HG02981 (cell line): Measurements from ENCODE around the gene MUTYH.

Source experiments
- ATAC-seq: cut with Tn5 transposase; IDR thresholded peaks from one replicate; pipeline ENCODE4 v1.9.1; 2021; ENCODE audit warnings: mild to moderate bottlenecking, moderate library complexity; ENCODE audit not compliant: unreplicated experiment

Gene MUTYH

DNA sequence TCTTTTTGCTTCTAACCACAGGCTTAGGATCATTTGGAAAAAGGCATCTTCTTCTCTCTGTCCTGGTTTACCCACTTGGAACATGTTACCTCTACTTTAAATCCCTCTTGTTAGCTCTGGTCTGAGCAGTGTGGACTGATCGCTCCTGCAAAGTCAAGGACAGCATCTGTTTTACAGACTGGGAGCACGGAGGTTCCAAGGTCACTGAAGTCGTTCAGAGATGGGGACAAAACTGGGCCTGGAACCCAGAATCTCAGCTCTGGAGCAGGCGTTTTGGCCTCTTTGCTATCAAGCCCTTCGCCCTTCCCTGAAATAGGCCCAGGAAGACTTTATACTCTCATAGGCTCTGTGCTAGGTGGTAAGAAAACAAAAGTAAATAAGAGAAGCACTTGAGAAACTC lies 11.3 kb upstream of the MUTYH start:
- ATAC-seq = no peak

DNA sequence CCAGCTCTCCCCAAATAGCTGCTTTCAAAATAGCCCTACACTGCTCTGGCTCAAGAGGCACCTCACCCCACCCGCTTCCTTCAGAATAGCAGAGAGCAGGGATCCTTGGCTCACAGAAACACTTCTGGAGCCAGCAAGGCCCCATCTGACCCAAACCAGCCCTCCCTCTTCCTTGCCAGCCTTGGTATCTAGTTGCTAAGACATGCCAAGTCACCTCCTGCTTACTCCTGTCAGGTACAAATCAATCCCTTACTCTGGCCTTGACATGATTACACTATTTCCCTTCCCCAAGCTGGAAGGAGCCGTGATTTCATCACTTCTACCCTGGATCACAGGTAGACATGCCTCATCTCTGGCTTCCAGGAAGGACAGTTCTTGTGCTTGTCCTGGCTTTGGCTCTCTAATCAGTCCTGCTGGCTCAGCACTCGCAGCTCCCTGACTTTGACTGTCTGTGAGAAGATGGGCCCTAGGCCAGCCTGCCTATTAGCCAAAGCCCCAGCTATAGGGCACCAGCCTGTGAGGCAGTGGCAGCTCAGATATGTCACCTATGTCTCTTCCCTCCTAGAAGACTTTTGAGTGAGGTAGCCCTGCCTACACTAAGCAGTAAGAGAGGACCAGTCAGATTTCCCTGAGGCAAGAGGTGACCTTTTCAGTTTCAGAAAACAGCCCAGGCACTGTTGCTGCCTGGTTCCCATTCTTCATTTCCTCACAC lies 8.9 kb upstream of the MUTYH start:
- no peak for ATAC-seq

DNA sequence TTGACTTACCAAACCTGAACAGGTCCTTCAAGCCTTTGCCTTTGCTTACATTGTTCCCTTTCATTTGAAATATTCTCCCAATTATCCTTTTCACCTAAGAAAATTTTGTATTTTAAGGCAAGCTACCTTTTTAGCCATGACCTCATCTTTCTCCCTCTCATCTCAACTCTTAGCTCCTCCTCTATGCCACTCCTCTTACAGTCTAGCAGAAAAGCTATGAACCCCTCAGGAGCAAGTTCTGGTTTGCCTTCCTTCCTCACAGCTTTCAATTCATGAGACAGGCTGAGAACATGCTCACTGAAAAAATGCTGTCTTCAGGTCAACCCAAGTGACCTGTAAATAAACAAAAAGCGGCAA lies 8.3 kb upstream of the MUTYH start:
- ATAC-seq = no peak

DNA sequence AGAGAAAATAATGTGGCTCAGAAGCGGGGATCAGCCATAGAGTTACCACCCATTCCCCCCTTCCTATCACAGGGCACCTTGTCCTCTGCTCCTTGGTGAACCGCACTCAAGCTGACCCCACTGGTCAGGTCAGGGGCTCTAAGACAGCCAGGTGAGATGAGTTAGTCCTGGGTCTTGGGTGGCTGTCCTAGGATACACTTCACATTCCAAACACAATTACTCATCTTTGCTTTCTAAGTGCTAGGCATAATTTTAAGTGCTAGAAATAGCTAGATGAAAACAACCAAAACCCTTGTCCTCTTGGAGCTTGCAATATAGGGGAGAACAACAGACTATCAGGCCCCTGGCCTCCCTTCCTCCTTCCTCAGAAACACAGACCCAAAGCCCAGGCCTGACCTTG lies 7.8 kb upstream of the MUTYH start:
- ATAC-seq = no peak

DNA sequence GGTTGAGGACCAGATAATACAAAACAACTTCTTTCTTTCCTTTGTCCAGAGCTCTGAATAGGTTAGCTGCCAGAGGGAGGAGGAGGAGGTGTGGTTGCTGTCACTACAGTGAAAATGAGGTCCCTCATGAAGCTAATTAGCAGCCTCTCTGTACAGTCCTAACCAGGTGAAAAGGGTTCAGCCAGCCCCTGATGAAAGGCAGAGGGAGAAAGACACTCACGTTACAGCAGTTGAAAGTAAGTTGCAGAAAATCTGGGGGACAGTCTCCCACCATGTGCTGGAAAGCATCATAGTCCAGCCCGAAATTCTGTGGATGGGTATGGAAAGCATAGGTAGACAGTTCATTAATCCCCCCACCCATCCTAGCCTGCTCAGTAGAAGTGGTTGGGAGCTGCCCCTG lies 6.2 kb upstream of the MUTYH start:
- ATAC-seq = no peak

DNA sequence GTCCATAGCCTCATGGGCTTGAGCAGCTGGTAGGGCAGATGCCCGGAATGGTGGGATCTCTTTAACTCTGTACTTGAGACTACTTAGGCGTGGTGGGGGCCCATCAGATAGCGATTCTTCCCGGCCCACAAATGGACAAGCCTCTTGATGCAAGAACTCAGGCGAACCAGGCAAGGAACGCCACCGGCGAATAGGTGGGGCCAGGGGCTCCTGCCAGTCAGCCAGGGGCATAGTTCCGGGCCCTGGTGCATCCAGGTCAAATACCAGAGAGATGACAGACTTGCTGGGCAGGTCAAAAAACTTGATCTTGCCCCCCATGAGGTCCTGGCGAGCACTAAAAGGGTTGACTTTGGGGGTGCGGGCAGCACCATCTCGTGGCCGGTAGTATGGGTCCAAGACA lies 4.8 kb upstream of the MUTYH start:
- ATAC-seq = no peak

DNA sequence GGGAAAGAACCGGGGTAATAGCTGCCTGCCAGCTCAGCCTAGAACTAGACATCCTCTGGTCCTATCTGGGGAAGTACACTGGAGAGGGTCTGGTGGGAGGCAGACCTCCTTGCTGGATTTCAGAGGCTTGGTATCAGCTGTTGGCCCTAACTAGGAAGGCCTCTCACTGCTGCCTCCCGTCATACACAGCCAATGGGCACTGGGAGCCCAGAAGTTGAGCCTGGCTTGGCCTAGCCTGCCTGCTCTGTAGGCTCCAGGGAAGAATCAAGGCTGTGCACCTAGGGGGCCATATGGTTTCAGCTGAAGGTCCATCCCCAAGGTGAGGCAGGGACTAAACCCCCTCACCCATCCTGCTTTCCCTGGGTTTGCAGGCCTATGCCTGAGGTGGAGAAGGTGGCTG lies 4.3 kb upstream of the MUTYH start:
- ATAC-seq = no peak

DNA sequence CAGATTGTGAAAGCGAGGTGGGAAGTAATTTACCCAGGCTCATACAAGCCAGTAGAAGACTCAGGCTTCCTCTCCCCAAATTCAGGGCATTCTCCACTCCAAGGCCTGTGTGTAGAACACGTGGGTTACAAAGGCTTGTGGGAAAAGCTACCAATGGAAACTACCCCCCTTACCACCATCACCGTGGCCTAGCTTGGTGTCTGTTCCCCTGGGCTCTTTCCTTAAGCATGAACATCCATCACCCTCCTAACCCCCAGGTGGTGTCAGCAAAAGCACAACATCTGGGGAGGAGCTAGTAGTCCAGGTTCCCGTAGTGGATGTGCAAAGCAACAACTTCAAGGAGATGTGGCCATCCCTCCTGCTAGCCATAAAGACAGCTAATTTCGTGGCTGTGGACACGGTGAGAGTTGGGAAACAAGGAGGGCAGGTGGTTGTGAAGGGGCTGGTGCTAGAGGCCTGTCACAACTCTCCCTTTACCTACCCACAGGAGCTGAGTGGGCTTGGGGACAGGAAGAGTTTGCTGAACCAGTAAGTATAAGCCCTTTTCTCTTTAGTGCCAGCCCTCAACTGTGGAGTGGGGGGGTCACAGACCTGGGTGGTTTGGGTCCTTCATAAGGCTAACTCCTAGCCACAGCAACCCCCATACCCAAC lies 701 bp upstream of the MUTYH start:
- no peak for ATAC-seq

DNA sequence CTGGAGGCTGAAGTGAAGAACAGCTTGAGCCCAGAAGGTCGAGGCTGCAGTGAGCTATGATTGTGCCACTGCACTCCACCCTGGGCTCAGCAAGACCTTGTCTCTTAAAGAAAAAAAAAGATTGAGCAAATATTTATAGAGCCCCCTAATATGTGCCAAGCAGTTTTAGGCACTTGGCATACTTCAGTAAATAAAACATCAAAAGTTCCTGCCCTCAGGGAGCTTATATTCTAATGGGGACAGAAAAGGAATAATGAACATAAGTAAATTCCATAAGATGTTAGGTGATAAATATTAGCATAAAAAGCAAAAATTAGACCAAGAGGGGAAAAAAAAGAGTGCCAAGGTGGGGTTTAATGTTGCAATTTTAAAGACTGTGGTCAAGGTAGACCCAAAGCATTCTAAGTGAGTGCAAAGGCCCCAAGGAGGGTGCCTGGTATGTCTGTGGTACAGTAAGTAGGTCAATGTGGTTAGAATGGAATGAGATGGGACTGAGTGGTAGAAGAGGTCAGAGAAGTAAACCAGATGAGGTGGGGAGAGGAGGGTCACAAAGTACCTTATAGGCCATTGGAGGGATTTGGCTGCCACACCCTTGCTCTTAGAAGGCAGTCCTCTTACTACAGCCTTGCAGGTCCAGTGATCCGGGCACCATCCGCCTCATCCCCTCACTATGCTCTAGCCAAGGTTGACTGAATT lies 2.5 kb downstream of the MUTYH start:
- no peak for ATAC-seq

DNA sequence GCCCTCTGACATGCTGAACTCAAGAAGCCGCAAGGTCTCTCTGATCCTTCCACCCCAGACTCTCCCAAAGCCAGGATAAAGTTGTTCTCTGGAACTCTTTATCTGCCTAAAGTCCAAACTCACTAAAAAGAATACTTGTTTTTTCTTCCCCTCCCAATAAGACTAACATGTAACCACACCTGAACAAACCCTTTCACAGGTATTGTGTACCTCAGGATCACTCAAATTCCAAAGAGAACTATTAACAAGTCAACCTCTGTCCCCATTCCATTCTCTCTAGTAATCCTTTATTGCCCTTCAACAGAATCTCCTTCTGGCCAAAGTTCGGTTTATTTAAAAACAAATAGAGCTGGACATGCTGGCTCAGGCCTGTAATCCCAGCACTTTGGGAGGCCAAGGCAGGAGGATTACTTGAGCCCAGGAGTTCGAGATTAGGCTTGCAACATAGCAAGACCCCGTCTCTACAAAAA lies 4.3 kb downstream of the MUTYH start:
- ATAC-seq = no peak

DNA sequence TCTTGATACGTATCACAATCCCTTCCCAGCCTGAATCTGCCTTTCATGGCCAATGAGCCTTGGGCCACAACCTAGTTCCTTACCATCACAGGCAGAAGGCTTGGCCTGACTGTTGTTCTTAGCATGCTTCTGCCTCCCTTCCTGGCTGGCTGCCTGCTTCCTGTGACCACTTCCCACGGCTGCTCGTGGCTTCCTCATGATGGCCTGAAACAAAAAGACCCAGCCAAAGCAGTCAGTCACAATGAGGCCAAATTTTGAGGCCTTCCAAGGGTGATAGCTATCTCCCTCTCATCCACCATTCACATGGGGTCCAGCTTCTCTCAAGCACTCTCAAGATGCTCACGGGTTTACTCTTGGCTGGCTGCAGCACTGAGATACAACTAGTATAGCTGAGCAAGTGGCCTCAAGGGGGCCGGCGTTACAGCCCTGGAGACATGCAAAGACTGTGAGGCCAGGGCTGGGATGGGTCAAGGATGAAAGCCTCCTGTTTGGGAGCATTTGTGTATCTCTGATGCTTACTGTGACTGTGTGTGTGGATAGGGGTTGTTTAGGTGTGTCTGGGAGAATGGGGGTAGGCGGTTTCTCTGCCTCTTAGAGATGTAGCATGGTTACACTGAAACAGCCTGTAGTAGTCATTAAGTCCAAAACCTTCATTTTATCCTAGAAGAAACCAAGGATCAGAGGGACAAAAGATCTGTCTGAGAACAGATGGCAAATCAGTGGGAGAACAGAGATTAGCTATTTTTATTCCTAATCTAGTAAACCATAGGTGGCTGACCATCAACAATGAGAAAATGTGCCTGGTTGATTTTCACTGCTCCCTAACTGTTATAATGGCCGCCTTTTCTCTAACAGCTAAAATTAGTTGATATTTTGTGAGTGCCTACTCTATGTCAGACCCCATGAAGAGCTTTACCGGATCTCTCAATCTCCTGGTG lies 5.7 kb downstream of the MUTYH start:
- ATAC-seq = no peak

DNA sequence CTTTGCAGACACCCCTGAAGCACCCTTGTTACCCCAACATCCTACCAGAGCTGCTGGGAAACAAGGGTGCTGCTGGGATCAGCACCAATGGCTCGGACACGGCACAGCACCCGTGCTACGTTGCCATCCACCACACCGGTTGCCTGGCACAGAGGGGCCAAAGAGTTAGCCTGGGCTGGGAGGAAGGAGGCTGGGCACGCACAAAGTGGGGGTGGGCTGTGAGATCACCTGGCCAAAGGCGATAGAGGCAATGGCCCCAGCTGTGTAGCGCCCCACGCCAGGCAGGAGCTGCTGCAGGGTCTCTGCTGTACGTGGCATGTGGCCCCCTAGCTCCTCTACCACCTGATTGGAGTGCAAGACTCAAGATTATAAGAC lies 7.9 kb downstream of the MUTYH start:
- no peak for ATAC-seq

DNA sequence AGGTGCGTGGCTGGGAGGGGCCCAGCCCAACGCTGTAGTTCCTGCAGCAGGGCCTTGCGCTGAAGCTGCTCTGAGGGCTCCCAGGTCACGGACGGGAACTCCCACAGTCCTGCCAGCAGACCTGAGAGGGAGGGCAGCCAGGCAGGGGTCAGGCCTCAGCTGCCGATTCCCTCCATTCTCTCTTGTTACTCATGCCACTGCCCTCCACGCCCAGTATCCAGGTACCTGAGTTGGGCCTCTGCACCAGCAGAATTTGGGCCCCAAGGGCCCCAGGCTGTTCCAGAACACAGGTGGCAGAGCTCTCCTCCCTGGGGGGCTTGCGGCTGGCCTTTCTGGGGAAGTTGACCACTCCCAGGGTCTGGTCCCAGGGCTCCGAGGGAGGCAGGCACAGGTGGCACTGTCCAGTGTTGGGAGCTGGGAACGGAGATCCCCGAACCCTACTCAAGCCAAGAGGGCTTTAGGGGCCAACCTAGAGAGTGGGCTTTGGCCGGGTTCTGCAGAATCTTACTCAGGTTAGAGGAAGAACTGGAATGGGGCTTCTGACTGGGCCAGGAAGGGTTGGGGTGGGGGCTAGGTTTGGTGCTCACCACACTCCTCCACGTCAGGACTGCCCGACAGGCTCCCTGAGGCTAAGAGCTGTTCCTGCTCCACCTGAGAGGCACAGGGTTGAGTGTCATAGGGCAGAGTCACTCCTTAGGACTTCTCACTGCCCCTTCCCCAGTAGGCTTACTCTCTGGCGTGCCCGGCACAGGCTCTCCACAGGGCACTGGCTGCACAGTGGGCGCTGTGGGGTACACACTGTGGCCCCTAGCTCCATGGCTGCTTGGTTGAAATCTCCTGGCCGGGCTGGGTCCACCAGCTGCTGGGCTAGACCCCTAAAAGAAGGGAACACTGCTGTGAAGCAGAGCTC lies 8.5 kb downstream of the MUTYH start:
- ATAC-seq = no peak

DNA sequence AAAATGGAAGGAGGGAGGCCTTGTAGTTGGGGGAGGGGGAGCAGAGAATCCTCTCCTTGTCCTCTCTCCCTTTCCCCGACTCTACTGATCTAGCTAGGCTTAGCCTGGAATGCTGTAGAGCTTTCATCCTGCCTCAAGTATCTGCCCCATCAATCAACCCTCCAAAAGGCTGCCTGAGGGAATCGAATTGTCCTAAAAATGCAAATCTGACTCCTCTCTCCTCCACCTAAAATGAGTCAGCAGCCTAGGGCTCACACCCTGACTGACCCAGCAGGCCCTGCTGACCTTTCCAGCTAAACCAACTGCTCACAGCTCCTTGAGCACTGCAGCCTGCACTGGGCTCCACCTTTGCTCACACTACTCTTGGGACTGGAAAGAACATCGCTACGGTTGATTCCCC lies 10.8 kb downstream of the MUTYH start:
- ATAC-seq = no peak

DNA sequence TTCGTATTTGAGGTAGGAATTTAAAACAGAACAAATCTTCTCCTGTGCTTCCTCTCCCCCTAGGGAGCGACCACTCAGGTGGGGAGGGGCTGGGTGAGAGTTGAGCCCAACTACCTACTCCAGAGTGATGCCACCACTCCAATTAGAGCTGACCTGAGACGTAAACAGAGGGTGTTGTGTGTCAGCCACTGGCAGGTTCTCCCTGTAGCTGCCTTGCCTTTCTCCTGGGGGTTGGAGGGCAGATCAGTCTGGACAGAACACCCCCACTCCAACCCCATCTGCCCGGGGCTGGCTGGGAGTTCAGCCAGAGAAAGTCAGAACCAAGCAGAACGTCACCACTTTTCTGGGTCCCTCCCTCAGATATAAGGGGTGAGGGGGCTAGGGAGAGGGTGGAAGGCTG lies 11.6 kb downstream of the MUTYH start:
- ATAC-seq = no peak

DNA sequence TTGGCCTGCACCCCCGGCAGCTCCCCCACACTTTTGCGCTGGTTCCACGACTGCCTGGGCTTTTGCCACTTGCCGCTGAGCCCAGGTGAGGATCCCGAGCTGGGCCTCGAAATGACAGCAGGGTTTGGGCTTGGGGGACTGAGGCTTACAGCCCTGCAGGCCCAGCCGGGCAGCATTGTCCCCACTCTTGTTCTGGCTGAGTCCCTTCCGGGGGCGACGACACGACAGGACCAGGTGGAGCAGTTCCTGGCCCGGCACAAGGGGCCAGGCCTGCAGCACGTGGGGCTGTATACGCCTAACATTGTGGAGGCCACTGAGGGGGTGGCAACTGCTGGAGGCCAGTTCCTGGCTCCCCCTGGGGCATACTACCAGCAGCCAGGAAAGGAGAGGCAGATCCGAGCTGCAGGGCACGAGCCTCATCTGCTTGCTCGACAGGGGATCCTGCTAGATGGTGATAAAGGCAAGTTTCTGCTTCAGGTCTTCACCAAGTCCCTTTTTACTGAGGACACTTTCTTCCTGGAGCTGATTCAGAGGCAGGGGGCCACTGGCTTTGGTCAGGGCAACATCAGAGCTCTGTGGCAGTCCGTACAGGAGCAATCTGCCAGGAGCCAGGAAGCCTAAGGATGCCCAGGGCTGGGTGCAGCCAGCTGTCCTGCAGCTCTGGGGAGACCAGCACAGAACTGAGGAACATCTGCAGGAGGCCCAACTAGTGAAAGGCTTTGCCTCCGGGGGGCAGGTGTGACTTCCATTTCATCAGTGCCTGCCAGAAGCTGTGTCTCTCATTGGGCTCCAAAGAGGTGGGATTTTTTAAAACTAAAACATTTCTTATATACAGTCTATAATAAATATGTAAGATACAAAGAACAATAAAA lies 12.4 kb downstream of the MUTYH start:
- no peak for ATAC-seq

DNA sequence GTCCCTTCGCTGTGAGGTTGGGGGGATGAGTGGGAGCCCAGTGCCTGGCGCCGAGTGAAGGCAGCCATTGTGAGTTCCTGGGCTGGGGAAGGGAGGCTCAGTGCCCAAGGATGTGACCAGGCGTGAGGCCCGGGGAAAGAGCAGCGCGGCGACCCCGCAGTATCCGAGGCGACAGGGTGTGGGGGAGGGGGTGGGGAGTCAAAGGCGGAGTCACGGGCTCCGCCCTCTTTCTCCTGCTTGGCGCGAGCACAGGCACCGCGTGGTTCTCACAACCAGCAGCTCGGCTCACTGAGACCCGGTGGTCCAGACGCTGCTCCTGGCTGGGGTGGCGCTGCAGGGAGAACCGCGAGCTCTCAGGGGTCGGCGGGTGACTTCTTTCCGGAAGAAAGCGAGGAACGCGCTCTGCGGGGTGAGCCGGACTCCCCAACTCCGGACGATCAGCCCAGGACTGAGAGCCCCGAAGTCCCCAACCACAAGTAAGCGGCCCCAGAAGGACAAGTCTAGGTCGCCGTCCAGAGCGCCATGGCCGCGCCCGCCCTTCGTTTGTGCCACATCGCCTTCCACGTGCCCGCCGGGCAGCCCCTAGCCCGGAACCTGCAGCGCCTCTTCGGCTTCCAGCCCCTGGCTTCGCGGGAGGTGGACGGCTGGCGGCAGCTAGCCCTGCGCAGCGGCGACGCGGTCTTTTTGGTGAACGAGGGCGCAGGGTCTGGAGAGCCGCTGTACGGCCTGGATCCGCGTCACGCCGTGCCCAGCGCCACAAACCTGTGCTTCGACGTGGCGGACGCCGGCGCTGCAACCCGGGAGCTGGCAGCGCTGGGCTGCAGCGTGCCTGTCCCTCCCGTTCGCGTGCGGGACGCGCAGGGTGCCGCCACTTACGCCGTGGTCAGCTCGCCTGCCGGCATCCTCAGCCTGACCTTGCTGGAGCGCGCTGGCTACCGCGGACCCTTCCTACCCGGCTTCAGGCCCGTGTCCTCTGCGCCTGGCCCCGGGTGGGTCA lies 13.3 kb downstream of the MUTYH start, which contains the start of gene HPDL:
HPDL (plus strand) TSS at position 269 of the 997 bp plus-strand sequence; CDS start at position 523, 254 bp downstream.
- peak; percentile 71 for ATAC-seq
